ENCODE data around the gene THRA. TPM values are rescaled to one million over a fixed set of nuclear protein-coding genes. Genes with fewer than 3 reads are reported as not detected.

THRA gene
- 80.0 TPM for total RNA-seq
- long read RNA-seq, transcript THRA-201 (10 exons, 2,538 nt) = major isoform, 53 of 94 reads
- long read RNA-seq, partial matches to known transcripts = 7 of 94 reads
- long read RNA-seq, other reads (novel, unspliced or antisense) = 30 of 94 reads

DNA sequence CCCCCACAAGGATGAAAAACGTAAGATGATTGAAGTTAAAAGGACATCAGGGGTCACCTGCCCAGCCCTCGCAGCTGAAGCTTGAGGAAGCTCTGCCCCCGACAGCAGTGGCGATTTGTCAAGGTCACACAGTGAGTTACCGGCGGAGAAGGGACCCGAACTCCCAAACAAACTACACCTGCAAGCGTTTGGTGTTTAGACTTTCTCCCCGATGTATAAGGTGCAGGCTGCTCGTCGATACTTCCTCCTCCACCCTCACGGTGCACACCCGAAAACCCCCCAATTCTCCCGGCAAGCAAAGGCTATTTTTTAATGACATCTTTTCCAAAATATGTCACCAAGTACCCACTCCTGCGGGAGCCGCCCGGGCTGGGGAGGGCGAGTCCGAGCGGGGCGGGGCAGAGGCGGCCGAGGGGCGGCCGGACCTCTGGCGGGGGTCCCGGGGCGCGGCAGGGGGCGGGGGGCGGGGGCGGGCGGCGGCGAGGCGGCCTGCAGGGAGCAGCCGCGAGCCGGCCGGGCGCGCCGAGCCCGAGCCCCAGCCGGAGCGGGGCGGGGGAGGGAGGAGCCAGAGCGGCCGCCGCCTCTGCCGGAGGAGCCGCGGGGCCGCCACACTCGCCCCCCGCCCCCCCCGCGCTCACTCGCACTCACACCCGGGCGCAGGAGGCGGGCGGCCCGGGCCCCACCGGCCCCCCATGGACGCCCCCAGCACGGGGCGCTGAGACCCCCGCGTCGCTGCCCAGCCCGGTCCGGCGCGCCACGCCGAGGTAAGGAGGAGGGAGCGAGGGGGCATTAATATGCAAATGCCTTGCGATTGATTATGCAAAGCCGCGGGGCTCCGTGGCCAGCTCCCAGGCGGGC is at the start of gene THRA:
TSS of gene THRA (plus strand) at position 637 of the 858 bp plus-strand sequence. CDS start 11,524 bp downstream, outside the sequence.
- intact Hi-C loops (cut with DNase I) = loop anchor here (2.0 kb wide), 2 partner anchors 24 to 48 kb away; no protein-coding TSS in a partner anchor
- DNase-seq (peak; percentile 84), ATAC-seq (ENCODE audit: poor library complexity) (peak; percentile 75)

- intact Hi-C loops (cut with DNase I) = no loop called here
- ATAC-seq (ENCODE audit: poor library complexity) = peak; percentile 8
- DNase-seq = peak; percentile 34
Measured at GRCh38 chr17:40014375-40014980, 48.3 kb upstream of the THRA start.

DNA sequence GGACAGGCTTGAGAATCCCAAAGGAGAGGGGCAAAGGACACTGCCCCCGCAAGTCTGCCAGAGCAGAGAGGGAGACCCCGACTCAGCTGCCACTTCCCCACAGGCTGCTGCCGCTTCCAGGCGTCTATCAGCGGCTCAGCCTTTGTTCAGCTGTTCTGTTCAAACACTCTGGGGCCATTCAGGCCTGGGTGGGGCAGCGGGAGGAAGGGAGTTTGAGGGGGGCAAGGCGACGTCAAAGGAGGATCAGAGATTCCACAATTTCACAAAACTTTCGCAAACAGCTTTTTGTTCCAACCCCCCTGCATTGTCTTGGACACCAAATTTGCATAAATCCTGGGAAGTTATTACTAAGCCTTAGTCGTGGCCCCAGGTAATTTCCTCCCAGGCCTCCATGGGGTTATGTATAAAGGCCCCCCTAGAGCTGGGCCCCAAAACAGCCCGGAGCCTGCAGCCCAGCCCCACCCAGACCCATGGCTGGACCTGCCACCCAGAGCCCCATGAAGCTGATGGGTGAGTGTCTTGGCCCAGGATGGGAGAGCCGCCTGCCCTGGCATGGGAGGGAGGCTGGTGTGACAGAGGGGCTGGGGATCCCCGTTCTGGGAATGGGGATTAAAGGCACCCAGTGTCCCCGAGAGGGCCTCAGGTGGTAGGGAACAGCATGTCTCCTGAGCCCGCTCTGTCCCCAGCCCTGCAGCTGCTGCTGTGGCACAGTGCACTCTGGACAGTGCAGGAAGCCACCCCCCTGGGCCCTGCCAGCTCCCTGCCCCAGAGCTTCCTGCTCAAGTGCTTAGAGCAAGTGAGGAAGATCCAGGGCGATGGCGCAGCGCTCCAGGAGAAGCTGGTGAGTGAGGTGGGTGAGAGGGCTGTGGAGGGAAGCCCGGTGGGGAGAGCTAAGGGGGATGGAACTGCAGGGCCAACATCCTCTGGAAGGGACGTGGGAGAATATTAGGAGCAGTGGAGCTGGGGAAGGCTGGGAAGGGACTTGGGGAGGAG is 47.5 kb upstream of the THRA start, which contains the start of gene CSF3:
TSS of gene CSF3 (plus strand) at position 436 of the 993 bp plus-strand sequence. CDS start at position 471, 35 bp downstream.
- DNase-seq = peak; percentile 38
- intact Hi-C loops (cut with DNase I) = loop anchor here (5.0 kb wide), 1 partner anchor 152 kb away; no protein-coding TSS in a partner anchor
- ATAC-seq (ENCODE audit: poor library complexity) = no peak

DNA sequence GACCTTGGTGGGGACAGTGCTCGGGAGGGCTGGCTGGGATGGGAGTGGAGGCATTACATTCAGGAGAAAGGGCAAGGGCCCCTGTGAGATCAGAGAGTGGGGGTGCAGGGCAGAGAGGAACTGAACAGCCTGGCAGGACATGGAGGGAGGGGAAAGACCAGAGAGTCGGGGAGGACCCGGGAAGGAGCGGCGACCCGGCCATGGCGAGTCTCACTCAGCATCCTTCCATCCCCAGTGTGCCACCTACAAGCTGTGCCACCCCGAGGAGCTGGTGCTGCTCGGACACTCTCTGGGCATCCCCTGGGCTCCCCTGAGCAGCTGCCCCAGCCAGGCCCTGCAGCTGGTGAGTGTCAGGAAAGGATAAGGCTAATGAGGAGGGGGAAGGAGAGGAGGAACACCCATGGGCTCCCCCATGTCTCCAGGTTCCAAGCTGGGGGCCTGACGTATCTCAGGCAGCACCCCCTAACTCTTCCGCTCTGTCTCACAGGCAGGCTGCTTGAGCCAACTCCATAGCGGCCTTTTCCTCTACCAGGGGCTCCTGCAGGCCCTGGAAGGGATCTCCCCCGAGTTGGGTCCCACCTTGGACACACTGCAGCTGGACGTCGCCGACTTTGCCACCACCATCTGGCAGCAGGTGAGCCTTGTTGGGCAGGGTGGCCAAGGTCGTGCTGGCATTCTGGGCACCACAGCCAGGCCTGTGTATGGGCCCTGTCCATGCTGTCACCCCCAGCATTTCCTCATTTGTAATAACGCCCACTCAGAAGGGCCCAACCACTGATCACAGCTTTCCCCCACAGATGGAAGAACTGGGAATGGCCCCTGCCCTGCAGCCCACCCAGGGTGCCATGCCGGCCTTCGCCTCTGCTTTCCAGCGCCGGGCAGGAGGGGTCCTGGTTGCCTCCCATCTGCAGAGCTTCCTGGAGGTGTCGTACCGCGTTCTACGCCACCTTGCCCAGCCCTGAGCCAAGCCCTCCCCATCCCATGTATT is 46.5 kb upstream of the THRA start:
- DNase-seq (peak; percentile 30), ATAC-seq (ENCODE audit: poor library complexity) (no peak)
- intact Hi-C loops (cut with DNase I) = loop anchor here (5.0 kb wide), 1 partner anchor 151 kb away; no protein-coding TSS in a partner anchor

GRCh38 chr17:40017422-40018080 is 45.2 kb upstream of the THRA start:
- ATAC-seq (ENCODE audit: poor library complexity) (no peak), DNase-seq (peak; percentile 64)
- intact Hi-C loops (cut with DNase I) = loop anchor here (5.0 kb wide), 1 partner anchor 150 kb away; no protein-coding TSS in a partner anchor

DNA sequence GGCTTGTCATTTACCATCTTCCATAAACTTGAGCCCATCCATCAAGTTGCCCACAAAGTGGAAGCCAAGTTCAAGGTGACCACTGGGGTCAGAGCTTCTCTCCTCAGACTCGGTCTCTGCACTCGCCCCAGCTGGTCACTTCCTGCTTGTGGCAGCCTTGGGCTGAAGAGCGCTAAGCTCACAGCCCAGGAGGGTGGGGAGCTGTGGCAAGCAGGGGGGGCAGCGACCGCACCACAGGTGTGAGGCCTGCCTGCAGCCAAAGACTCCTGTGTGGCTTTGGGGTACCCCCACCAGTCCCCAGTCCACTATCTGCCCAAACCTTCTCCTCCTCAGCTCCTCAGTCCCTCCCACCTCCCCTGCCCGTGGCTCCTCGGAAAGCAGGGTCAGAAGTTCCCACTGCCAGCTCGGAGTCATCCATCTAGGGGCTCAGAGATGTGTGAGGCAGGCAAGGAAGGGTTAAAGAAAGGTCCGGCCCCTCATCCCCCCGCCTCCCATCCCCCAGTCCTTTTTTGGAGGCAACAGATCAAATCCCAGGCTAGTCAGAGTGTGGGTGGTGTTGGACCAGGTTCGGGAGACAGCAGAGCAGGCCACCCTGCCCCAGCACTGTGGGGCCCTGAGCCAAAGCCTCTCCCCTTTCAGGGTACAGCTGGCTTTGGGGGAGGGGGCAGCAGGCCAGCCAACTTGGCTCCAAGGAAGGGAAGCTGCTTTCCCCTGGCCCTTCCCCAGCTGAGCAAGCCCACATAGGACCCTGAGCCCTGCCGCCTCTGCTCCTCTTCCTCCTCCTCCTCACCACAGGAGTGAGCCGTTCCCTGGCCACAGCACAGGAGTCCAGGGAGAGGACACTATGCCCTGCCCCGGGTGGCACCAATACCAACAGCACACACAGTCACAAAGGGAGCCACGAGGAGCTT is 44.3 kb upstream of the THRA start:
- DNase-seq (peak; percentile 68), ATAC-seq (ENCODE audit: poor library complexity) (peak; percentile 28)
- intact Hi-C loops (cut with DNase I) = loop anchor here (5.0 kb wide), 1 partner anchor 149 kb away; no protein-coding TSS in a partner anchor

GRCh38 chr17:40019140-40019991 is 43.4 kb upstream of the THRA start:
- DNase-seq (peak; percentile 47), ATAC-seq (ENCODE audit: poor library complexity) (no peak)
- intact Hi-C loops (cut with DNase I) = loop anchor here (5.0 kb wide), 1 partner anchor 148 kb away; no protein-coding TSS in a partner anchor

GRCh38 chr17:40020146-40020545 is 42.6 kb upstream of the THRA start:
- ATAC-seq (ENCODE audit: poor library complexity) (no peak), DNase-seq (peak; percentile 26)
- intact Hi-C loops (cut with DNase I) = no loop called here

GRCh38 chr17:40021451-40021971 is 41.3 kb upstream of the THRA start:
- no peak for DNase-seq
- intact Hi-C loops (cut with DNase I) = no loop called here
- no peak for ATAC-seq (ENCODE audit: poor library complexity)

- ATAC-seq (ENCODE audit: poor library complexity) = no peak
- intact Hi-C loops (cut with DNase I) = no loop called here
- DNase-seq = no peak
Measured at GRCh38 chr17:40022497-40022896, 40.3 kb upstream of the THRA start.

DNA sequence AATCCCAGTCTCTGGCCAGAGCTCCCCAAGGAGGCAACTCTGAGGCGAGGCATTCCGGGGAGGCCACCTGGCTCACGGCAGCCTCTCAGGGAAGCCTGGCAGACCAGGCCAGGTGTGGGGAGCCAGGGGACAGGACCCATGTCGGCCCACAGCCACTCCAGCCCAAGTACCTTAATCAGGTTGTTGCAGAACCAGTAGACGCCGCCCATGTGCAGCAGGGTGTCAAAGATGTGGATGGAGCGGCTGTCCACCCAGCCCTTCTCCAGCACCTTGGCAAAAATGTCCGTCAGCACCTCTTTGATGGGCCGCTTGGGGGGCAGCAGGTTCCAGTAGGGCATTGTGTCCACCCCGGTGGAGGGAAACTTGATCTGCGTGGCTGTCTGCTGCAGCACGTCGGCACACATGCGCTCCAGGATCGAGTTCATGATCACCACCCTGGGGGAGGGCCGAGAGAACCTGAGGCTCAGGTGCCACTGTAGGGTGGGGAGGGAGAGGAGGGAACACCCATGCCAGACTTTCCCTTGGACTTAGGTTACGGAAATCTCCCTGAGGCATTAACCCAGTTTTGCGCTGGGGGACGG is 39.7 kb upstream of the THRA start:
- ATAC-seq (ENCODE audit: poor library complexity) = no peak
- intact Hi-C loops (cut with DNase I) = no loop called here

GRCh38 chr17:40023590-40024292 is 39.0 kb upstream of the THRA start:
- peak; percentile 64 for DNase-seq
- ATAC-seq (ENCODE audit: poor library complexity) = no peak
- intact Hi-C loops (cut with DNase I) = no loop called here

More for the DNA sequence above, 39.7 kb upstream of the THRA start:
- no peak for DNase-seq

GRCh38 chr17:40024901-40025300 is 37.9 kb upstream of the THRA start:
- DNase-seq (no peak), ATAC-seq (ENCODE audit: poor library complexity) (no peak)
- intact Hi-C loops (cut with DNase I) = no loop called here
